HG03520 (cell line): Measurements from ENCODE around the gene MYO10.
"Not testable (repeated sequence)": the region's sequence is repeated elsewhere in the genome, so short reads cannot be mapped to it uniquely, and the experiment has no call there.

ENCODE experiments used
- ATAC-seq: cut with Tn5 transposase; IDR thresholded peaks from one replicate; pipeline ENCODE4 v1.9.1; 2021; ENCODE audit warnings: mild to moderate bottlenecking, moderate library complexity; ENCODE audit not compliant: unreplicated experiment

Gene MYO10

DNA sequence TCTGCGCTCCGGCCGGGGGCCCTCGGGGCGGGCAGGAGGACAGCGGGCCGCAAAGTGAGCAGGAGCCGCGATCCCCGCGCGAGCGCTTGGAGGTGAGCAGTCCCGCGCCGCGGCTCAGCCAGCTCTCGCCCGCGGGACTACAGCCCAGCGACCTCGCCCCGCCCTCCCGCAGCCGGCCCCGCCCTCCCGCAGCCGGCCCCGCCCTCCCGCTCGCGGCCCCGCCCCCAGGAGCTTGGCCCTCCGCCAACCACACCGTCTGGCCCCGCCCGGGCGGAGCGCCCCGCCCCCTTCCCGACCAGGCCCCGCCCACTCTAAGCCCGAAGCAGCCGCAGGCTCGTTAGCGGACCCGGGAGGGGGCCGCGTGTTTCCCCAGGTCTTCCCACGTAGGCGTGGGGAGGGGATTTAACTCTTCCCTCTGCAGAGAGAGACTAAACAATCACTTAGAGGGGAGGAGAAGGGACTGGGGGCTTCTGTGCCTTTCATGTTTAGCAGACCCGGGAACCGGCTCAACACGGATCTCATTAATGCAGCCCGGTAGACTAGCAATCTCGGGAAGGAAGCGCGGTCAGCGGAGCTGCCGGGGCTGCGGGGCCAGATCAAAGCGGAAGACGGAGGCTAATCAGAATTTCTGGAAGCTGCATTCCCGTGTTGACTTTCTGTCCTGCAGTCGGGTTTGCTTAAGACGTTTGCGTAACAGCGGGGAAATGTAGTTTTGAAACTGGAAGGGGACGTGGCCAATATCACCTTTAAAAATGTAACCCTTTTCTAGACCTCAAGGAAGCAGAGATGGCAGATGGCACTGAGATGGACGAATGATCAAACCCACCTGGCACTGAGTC is at the start of gene MYO10:
Gene MYO10 (minus strand): TSS at position 139 of the 839 bp plus-strand sequence. CDS start 480 bp downstream, outside the sequence.
- ATAC-seq: peak; percentile 38

DNA sequence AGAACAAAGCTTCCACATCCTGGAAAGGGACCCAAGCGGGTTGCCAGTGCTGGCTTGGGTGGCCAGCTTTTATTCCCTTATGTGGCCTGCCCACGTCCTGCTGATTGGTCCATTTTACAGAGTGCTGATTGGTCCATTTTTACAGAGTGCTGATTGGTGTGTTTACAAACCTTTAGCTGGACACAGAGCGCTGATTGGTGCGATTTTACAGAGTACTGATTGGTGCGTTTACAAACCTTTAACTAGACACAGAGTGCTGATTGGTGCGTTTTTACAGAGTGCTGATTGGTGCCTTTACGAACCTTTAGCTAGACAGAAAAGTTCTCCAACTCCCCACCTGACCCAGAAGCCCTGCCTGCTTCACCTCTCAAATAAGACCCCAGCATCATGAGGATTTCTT is 49.2 kb upstream of the MYO10 start:
- not testable (repeated sequence) for ATAC-seq

DNA sequence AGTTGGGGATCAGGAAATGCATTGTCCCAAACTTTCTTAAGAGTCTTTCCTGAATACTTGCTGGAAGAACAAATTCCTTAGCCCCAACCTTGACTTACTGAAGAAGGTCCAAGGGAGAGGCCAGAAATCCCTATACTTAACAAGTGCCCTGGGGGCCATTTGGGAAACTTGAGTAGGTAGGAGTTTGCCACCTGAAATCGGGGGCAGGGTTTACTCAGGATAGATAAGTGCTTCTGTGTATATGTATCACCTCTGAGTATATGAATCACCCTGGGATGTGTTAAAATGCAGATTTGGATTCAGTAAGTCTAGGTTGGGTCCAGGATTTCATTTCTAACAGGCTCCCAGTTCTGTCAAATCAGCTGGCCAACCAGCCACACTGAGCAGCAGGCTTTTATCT is 47.9 kb upstream of the MYO10 start:
- ATAC-seq: no peak

- ATAC-seq: no peak
Observed at GRCh38 chr5:16983022-16983639, 47.0 kb upstream of the MYO10 start.

DNA sequence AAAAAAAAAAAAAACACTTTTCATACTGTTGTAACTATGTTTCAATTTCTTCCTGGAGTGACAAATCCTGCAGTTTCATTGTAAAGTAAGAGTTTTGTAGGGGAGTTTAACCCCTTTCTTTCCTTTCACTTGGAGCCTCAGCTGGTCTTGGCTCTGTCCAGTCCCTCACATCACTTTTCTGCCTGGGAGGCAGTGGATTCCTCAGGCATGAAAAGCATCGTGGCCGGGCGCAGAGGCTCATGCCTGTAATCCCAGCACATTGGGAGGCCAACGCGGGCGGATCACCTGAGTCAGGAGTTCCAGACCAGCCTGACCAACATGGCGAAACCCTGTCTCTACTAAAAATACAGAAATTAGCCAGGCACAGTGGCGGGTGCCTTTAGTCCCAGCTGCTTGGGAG is 45.6 kb upstream of the MYO10 start:
- no peak for ATAC-seq

- no peak for ATAC-seq
Observed at GRCh38 chr5:16980983-16981382, 44.9 kb upstream of the MYO10 start.

GRCh38 chr5:16978296-16978695 is 42.2 kb upstream of the MYO10 start:
- no peak for ATAC-seq

GRCh38 chr5:16976625-16977008 is 40.5 kb upstream of the MYO10 start:
- peak; percentile 77 for ATAC-seq

DNA sequence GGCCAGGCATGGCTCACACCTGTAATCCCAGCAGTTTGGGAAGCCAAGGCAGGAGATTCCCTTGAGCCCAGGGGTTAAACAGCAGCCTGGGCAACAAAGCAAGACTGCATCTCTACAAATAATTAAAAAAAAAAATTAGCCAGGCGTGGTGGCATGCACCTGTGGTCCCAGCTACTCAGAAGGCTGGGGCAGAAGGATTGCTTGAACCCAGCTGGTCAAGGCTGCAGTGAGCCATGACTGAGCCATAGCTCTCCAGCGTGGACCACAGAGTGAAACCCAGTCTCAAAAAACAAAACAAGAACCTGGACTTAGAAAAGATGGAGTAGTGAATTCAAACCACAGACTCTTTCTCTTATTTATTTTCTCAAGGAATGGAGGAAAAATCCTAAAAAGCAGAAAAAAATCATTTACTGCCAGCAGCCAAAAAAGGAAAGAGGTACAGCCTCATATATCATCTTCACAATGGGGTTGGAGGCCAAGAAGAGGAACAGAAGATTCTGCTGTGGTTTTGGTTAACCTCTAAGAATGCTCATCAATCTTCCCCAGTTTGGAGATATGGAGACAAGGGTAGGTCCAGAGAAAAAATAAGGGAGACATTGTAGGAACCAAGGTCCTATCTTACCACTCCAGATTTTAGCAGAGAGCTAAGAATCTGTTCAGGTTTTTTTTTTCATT is 40.0 kb upstream of the MYO10 start:
- ATAC-seq: peak; percentile 81

DNA sequence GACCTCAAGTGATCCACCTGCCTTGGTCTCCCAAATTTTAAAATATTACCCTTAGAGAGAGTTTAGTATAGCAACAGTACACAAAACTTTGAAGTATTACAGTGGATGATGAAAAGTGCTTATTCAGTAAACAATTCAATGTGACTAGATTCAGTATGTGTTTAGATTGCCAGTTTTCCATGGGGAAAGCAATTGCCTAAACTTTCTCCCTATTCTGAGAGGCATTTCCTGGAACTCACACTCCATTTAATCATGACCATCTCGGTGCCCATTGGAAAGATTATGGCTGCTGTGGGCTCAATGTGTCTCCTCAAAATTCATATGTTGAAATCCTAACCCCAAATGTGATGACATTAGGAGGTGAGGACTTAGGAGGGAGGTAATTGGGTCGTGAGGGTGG is 38.9 kb upstream of the MYO10 start:
- no peak for ATAC-seq

GRCh38 chr5:16970826-16971225 is 34.7 kb upstream of the MYO10 start:
- ATAC-seq: no peak

DNA sequence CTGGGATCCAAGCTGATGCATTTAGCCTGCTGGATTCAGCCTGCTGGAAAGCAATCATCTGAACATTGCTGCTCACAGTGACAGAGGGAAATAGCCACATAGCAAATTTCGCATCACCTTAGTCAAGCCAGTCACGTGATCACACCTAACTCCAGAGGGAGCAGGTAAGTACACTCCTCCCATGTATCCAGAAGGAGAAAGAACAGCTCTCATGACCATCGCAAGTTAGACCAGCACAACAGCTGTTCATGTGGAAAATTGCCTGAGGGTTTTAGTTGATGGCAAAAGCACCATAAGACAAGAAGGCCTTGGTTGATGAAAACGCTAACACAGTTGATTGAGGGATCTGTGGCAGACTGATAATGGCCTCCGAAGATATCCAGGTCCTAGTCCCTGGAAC is 34.2 kb upstream of the MYO10 start:
- ATAC-seq: no peak

DNA sequence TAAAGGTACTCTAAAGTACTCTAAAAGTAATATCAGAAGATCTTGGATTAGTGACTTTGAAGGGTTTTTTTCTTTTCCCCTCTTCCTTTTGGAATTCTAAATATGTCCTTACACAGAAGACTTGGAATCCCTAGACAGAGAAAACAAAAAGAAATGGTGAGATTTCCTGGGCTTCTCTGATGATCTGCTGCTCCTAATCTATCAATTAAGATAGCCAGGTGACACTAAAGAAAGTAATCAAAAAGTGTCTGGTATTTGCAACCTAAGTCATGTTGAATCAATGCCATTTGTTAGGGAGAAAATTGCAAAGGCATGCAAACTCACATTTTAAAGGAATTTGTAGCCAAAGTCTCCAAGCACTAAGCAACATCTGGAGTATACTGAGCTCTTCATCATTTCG is 29.5 kb upstream of the MYO10 start:
- no peak for ATAC-seq

DNA sequence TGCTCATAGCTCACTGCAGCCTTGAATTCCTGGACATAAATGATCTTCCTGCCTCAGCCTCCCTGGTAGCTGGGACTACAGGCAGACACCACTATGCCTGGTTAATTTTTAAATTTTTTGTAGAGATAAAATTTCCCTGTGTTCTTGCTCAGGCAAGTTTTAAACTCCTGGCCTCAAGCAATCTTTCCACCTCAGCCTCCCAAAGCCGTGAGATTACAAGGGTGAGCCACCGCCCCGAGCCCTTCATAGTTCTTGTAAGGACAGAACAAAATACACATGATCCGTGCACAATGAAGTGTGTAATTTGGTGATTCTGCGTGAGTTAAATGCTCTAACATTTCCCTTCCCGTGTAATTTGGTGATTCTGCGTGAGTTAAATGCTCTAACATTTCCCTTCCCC is 27.7 kb upstream of the MYO10 start:
- ATAC-seq: no peak

GRCh38 chr5:16961131-16961530 is 25.0 kb upstream of the MYO10 start:
- ATAC-seq: no peak

DNA sequence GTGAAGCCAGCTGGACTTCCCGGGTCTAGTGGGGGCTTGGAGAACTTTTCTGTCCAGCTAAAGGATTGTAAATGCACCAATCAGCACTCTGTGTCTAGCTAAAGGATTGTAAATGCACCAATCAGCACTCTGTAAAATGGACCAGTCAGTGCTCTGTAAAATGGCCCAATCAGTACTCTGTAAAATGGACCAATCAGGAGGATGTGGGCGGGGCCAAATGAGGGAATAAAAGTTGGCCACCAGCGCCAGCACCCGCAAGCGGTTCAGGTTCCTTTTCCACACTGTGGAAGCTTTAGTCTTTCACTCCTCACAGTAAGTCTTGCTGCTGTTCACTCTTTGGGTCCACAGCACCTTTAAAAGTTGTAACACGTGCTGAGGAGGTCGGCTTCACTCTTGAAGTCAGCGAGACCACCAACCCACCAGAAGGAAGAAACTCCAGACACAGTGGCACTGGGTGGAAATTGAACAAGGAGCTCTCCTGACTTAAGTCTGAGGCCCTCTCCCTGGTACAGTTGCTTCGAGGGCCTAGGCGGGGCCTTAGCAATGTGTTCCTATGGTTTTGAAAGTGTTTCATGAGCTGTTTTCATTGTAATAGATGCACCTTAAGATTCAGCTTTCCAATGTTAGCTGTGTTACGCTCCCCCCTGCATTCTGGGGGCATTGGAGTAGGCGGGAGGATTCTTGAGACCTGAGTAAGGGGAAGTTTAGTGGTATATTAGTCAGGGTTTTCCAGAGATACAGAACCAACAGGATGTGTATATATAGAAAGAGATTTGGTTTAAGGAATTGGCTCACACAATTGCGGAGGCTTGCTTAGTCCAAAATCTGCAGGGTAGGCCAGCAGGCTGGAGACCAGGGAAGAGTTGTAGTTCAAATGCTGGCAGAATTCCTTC is 21.5 kb upstream of the MYO10 start:
- no peak for ATAC-seq

DNA sequence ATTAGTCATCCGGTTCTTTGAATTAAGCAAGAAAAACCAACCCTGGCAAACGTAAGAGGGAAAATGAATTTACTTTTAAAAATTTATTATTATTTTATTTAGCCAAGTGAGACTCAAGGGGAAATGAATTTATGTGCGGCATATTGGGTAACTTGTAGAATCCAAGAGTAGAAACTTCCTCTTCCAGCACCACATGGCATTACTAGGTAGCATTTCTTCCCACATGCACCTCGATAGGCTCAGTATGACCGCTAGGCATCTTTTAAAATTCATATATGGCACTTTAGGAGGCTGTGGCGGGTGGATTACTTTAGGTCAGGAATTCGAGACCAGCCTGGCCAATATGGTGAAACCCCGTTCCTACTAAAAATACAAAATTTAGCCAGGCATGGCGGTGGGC is 17.6 kb upstream of the MYO10 start:
- no peak for ATAC-seq

DNA sequence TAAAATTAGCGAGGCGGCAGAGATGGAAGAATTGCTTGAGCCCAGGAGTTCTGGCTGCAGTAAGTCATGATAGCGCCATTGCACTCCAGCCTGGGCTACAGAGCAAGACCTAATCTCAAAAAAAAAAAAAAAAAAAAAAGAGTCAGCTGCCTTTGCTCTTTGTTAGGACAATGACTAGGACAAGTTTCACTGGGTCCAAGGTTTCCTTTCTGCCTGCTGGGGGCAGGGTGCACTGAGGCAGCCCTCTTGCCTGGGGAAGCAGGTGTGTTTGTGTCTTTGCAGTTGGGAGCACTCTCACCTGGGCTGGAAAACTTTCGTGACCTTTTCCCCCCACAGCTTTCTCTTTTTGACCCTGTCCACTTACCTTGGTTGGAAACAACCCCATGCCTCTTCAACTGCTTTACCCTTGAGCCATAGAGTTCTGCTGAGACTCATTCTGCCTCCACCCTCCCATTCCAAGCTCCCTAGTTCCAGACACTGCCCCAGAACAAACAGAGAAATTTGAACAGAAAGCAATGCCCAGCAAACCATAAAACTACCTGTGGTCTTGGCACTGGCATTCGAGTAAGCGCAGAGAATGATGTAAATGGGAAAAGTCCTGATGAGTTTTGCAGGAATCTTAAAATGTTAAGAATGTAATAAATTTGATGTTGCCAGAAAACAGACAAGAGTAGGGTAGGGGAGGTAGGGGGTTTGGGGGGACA is 17.0 kb upstream of the MYO10 start:
- no peak for ATAC-seq

DNA sequence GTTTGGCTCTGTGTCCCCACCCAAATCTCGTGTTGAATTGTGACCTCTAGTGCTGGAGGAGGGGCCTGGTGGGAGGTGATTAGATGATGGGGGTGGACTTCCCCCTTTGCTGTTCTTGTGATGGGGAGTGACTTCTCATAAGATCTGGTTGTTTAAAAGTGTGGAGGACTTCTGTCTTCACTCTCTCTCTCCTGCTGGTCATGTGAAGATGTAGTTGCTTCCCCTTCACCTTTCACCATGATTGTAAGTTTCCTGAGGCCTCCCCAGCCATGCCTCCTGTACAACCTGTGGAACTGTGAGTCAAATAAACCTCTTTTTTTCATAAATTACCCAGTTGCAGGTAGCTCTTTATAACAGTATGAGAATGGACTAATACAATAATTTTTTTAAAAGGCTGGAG is 10.6 kb upstream of the MYO10 start:
- no peak for ATAC-seq

DNA sequence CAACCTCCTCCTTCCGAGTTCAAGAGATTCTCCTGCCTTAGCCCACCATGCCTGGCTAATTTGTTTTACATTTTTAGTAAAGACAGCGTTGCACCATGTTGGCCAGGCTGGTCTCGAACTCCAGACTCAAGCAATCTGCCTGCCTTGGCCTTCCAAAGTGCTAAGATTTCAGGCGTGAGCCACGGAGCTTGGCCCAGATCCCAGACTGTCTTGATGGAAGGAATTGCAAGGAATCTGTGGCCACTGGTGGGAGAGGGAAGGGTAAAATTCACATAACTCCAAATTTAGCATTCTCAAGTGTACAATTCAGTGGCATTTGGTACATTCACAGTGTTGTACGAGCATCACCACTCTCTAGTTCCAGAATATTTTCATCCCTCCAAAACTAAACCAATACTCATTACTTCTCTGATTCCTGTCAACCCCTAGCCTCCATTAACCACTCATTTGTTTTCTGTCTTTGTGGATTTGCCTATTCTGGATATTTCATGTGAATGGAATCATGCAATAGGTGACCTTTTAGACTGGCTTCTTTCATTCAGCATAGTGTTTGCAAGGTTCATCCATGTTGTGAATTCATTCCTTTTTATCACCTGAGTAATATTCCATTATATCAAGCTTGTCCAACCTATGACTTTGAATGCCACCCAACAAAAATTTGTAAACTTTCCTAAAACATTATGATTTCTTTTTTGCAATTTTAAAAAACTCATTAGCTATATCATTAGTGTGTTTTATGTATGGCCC is 8.9 kb upstream of the MYO10 start:
- ATAC-seq: no peak
